ENCODE measurements around the gene NRXN3. TPM values are rescaled to one million over a fixed set of nuclear protein-coding genes. Genes with fewer than 3 reads are reported as not detected.

Gene NRXN3
- total RNA-seq, 1 donor: 0.27 TPM

DNA sequence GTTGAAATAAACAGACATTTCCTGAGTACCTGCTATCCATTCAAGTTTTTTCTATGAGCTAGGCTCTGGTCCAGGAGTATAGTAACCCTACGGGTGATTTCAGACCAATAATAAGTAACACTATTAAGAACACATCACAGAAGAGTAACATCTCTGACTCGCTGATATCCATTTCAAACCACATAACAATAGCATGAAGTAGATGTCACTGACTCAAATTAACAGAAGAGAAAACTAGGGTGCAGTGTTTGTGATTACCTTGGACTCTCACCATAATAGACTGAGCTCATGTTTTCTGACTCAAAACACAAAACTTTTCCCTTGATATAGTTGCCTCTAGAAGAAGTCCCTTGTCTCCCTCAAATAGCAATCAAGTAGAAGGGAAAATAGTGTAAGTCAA is 1618.2 kb downstream of the NRXN3 start:
- no peak for DNase-seq (ENCODE audit: low read depth in 2 of 3, low spot score in 2 of 3)

DNA sequence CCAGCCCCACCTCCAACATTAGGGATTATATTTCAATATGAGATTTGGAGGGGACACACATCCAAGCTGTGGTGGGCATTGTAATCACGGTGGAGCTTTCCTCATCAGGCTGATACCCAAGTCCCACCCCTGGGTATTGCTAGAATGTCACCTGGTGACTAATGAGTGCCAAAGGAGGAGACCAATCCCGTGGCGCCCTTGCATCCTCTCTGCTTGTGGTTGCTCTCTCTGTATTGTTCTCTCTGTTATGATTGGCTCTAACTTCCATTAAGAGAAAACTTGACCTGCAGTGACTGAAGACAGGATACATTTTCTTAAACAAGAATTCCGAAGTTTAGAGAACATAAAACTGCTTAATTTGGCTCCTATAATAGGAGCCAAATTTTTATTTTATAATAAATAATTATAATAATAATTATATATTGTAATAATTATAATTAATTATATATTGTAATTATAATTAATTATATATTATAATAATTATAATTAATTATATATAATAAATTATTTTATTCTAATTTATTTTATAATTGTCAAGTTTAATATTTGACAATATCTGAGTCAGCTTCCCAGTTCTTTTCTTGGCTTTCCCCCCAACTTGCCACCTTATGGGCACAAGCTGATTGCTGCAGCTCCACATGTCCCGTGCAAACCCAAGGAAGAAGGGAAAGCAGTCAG is 1621.0 kb downstream of the NRXN3 start:
- DNase-seq (ENCODE audit: low read depth in 2 of 3, low spot score in 2 of 3): no peak

DNA sequence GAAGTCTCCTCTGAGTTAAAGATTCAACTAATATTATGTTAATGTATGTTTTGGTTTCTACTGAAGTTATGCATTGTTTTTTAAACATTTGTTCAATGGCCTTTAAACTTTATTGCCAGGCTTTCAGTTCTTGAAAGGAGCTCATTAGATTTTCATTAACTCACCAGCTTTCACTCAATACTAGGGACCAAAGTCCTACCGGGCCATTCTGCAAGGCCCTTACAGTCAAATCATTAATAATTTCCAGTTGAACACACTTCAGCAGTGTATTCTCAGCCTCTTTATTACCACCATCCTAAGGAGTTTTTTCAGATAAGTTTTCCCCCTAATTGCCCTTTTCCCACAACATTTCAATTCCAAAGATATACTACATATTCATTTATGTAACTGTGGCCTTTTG is 1631.9 kb downstream of the NRXN3 start:
- no peak for DNase-seq (ENCODE audit: low read depth in 2 of 3, low spot score in 2 of 3)

DNA sequence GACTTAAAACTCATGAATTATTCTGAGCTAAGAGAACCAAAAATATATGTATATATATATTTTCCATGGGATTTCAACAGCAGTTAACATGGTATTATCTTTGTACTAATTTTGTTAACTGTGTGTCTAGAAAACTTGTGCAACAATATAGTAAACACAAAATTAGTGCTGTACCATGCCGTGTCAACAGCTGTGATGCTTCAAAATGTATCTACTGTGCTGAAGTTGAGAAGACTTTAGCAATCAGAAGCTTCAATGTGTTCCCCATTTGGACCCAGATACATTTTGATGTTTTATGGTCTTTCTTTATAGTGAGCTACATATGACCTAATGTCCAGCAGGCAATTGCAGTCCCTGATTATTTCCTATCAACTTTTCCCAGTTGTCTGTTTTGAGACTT is 1635.5 kb downstream of the NRXN3 start:
- DNase-seq (ENCODE audit: low read depth in 2 of 3, low spot score in 2 of 3): no peak

DNA sequence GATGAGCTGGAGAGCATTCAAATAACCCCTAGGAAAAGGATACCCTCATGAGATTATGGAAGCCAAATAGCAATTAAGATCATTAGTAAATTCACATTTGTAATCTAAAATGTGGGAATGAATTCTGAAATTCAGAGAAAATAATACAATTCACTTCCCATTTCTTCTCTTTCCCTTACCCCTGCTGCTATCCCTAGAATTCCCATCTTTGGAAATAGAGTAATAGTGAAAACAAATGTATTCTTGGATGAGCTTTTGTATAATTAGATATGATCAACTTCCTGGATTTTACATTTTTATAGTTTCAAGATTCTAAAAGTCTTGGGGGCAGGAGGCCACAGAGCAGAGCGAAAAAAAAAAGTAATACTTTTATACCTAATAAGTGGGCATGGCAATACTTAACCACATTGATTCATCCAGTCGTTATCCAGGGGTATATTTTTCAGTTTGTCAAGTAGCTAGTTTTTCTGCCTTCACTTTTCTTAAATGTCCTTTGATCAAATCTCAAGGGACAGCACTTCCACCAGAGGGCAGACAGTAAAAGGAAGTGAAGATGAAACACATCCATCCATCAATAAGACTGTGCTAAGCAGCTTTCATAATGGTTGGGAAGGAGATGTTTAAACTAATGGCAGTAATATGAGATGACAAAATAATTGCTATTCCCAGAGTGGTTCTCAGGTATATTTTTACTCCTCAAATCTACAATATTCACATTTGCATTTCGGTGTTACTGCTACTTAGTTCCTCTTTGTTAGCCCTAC is 1639.9 kb downstream of the NRXN3 start:
- peak in 1 of 3 donors; percentile 7 for DNase-seq (ENCODE audit: low read depth in 2 of 3, low spot score in 2 of 3)

DNA sequence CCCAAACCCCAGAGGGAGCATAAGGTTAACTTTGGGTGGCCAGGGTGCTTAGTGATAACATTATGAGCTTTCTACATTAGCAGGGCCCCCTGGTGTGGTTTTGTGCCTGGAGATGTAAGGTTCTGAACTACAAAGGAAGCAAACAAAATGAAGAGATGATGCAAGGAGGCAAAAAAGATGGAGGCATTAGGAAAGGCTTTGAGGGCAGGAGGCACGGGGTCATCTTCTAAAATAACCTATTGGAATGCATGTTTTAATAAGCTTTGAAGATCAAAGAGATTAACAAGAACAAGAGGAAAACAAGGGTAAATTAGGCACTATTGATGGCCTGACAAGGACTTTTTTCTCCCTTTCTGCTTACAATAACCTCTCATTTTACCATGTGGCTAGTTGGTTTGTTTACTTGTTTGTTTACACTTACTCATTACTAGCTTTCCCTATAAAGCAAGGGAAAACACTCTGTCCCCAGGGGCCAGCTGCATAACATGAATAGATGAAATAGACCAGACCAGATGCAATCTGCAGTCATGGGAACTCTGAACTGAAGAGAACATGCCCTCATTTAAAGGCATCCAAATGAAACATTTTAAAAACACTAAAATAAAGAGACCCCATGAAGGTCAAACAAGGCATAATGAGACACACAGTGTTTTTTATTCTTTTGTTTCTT is 1650.8 kb downstream of the NRXN3 start:
- no peak for DNase-seq (ENCODE audit: low read depth in 2 of 3, low spot score in 2 of 3)

DNA sequence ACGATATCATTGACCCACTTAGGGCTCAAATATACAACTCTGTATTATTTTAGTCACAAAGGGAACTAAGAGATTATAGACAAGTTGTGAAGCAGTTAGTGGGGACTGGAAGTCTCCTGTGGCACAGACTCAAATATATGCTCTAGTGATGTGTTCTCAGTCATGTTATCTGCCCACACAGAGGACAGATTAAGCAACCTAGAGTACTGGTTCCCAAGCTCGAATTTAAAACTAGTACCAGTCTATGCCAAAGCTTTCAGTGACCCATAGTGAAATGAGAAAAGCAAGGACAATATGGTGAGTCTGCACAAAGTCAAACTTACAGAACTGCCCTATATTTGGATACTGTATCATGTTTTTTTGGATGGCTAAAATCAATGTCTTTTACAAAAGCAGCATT is 1651.9 kb downstream of the NRXN3 start:
- no peak for DNase-seq (ENCODE audit: low read depth in 2 of 3, low spot score in 2 of 3)

DNA sequence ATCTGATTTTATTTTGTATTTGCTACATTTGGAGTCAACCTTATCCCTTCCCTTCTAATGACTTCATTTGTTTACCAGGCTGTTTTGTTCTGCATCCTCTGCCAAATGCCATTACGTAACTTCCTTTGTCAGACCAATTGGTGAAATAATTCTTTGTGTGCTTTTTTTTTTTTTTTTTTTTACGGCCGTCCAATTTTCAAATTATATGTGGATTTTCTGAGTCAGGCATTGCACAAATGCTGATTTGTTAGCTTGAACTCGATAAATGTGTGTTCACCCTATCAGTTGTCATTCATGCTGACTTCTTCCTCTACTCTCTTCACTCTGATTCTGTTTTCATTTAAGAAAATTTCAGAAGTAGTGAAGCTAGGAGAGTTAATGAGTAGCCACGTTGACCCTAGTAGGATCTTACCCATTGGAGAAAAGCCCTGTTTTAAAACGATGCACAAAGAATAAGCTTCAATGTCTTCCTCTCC is 1654.9 kb downstream of the NRXN3 start:
- no peak for DNase-seq (ENCODE audit: low read depth in 2 of 3, low spot score in 2 of 3)

DNA sequence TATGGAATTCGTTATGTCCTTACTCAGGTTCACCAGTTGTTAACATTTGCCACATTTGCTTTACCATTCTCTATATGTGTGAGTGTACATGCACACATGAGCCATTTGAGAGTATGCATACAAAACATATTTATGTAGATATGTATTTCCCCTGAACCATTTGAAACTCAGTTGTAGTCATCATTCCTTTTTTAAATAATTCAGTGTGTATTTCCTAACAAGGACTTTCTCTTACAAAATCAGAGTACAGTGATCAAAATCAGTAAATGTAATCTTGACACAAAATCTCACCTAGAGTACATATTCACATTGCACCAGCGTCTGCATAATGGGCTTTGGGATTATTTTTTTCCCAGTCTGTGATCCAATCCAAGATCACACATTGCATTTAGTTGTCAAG is 1656.2 kb downstream of the NRXN3 start:
- DNase-seq (ENCODE audit: low read depth in 2 of 3, low spot score in 2 of 3): no peak

DNA sequence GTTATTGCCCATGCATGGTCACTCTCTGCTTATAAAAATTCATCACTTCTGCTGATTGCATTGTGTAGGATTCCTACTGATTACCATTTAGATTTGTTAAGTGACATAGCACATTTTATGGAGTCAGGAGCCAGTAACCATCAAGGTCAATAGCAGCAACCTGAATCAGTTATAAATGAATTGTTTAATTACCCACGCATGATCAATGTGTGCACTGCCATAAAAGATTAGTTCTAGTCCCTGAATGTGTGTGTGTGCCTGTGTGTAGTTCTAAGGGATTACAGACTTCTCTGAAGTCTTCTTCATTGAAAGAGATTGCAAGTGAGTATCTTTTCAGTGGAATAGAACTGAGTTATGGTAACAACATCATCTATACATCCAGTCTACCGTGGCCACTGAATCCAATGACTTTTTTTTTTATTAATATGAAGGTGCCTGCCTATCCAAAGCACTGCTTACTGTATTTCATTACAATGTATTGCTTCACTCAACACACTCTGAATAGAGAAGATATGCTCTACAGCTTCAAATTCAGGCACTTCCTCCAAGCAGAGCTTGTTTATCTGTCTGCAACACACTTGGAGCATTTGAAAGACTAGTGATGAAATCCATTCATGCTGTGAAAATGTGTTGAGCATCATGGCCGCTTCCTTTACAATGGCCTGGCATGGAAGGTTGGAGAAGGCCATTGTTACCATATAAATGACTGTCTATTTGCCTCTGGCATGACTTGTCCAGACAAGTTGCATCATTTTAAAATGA is 1659.4 kb downstream of the NRXN3 start:
- no peak for DNase-seq (ENCODE audit: low read depth in 2 of 3, low spot score in 2 of 3)

DNA sequence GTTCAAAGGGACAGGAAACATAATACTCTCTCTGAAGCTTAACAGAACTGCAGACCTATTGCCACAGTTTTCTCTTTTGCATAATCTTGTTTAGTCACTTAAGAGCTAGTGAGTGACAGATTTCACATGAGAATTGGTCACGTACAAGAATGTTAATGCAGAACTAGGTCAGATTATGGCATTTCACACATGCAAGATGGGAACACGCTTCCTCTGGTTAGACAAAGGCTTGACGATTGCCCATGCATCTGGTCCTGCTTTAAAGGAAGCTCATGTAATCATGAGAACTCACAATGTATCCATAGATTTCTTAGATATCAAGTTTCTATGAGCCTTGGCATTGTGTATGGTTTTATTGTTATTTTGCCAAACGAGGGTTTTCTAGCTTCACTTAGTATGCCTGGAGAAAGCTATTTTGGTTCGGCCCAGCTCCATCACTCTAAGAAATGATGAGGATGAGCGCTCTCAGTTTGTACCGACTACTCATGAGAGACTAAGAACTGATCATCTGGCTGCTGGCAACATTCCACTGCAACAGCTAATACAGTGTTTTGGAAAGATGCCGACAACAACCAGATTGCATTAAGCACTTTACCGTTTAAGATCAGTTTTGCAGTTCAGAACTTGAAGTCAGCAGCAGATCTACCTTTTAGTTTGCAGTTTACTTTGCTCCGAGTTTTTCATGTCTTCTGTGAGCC is 1661.2 kb downstream of the NRXN3 start:
- DNase-seq (ENCODE audit: low read depth in 2 of 3, low spot score in 2 of 3): no peak

DNA sequence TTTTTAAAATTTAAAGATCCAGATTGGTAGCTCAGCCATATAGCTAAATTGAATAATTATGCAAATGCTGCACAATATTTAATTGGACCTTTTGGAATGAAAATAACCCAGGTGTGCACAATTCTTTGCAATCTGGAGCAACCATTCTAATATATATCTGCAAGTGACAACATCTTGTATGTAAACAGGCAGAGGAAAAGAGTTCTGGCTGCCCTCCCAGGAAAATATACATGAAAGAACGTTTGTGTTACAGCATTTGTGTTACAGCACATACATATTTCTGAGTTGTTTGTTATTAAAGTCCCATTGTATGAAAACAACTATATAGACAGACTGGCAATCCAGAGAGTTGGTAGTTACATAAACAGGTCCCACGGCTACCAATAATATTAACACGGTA is 1663.6 kb downstream of the NRXN3 start:
- no peak for DNase-seq (ENCODE audit: low read depth in 2 of 3, low spot score in 2 of 3)

DNA sequence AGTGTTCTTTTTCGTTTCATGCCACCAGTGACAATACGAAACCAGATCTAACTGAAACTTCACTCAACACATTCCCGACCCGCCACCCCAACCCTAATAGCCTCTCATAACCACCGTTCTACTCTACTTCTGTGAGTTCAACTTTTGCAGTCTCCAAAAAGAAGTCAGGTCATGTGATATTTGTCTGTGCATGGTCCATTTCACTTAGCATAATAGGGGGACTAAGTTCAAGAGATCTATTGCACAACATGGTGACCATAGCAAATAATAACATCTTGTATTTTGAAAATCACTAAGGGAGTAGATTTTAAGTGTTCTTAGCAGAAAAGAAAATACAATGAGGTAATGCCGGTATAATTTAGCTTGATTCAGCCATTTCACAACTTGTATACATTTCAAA is 1664.7 kb downstream of the NRXN3 start:
- DNase-seq (ENCODE audit: low read depth in 2 of 3, low spot score in 2 of 3): no peak

DNA sequence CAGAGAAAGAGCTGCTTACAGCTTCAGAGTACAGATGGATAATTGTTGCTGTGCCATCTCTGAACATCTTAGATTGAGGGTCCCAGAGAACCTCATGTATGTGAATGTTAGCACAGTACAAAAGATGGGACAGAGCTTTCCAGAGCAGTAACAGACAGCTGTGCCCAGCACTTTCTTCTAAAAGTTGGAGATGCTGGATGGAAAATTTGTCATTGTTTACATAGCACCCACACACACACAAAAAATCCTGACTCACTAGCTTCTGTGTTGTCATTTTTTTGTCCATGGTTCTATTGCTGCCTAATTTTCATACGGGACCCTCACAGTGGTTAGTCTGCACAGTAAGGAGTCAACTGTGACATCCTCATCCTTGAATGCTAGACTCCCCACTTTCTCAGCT is 1666.4 kb downstream of the NRXN3 start:
- no peak for DNase-seq (ENCODE audit: low read depth in 2 of 3, low spot score in 2 of 3)

DNA sequence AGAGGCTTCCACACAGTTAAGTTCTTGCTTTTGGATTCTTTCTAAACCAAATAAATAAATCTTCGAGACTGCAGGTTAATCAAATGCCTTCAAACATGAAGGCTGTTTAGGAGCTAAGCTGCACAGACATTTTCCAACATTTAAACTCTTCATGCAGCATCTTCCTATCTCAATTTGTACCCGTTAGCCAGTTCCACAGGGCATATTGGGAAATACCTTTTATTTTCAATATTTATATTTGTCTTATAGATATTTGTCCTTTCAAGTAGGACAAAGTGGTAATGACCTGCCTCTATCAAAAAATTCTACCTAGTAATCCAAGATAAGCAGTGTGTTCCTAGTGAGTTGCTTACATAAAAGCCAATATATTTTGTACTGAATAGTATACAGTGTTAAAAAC is 1667.5 kb downstream of the NRXN3 start:
- DNase-seq (ENCODE audit: low read depth in 2 of 3, low spot score in 2 of 3): no peak

DNA sequence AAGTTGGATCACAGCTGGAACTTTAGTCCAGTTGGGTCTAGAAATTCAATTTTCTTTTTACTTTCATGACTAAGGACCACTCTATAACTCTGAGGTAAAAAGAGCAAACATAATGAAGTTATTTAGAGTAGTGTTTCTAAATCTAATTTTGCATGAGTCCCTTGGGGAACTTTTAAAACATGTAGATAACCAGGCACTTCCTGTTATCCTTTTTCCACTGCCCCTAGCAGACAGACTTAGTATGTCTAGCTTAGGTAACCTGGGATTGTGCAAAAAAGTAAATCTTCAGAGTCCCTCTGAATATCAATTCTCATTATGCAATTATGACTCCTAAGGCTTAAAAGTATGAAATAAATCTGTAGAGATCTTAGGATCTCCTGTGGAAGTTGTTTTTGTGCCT is 1669.9 kb downstream of the NRXN3 start:
- no peak for DNase-seq (ENCODE audit: low read depth in 2 of 3, low spot score in 2 of 3)

DNA sequence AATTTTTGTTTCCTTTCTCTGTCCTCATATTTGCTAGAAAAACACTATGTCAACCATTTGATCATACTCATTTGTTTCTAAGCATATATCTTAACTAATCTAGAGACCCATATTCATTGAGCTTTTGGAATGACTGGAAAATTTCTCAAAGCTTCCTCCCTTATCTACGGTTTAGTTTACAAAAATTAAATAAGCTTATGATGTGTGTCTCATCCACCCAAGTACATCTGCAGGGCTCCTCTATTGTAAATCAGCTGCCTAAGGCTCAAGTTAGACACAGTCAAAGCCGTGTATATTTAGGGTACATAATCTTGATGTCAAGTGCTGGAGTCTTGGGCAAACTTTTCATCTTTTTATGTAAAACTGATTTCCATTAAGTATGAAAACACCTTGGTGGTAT is 1670.7 kb downstream of the NRXN3 start:
- DNase-seq (ENCODE audit: low read depth in 2 of 3, low spot score in 2 of 3): no peak

DNA sequence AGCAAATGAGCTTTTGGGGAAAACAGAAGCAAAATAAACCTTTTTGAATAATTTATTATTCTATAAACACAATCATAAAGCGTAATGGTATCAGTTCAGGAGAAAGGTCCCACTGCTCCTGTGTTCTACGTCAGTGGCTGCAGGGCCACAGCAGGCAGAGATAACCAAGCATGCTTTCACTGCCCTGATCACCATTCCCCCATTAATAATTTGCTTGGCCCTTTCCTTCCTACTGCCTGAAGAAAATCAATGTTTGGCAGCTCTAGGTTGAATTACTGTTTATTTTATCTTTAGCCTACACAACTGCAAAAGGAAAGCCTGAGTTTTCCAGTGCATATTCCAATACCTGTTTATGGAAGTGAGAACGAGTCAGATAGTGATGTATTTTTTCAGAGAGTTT is 1671.3 kb downstream of the NRXN3 start:
- no peak for DNase-seq (ENCODE audit: low read depth in 2 of 3, low spot score in 2 of 3)

DNA sequence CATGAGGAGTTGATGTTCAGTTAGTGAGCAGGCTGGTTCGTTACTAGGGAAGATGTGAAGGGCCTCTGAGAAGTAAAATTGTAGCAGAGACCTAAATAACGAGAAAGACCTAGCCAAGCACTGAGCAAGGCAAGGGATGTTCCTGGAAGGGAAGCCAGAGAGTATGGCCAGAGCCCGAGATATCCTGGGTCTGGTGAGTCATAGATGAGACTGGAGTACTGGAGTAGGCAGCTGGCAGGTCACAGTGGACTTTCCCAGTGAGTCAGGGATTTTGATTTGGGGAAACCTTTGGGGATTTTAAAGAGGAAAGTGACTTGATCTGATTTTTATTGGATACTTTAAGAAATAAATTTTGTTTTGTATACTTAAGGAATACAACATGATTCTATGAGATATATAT is 1672.1 kb downstream of the NRXN3 start:
- no peak for DNase-seq (ENCODE audit: low read depth in 2 of 3, low spot score in 2 of 3)

DNA sequence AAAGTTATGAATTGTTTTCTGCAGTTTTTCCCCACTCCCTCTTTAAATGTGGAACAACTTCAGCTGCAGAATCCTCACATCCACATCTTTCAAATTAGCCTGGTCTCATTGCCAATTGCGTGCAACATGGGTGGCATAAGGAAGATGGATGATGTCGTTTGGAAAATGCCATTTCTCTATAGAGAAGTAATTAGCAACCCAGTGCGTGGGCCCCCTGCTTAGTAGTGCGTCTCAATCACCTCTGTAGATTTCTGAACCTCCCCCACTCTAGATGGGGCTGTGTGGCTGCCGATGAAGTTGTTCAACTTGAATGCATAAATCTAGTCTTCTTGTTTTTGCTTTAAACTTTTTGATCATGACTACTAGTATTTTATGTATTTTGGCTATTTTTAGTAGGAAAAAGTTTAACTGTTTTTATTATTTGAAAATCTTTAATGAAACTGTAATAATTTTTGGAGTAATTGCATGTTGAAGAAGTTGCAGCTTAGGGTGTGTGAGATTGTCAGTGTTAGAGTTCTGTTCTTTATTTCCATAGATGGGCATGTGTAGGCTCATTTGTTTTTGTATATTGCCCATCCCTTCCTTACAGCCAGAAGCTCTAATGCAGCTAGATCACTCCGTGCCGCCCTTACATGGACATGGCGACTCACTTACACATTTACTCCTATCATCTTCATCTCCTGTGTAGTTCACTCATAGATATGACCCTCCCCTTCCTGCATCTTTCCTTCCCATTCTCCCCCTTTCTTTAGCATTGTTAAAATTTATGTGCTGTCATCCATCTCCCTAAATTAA is 1683.0 kb downstream of the NRXN3 start:
- no peak for DNase-seq (ENCODE audit: low read depth in 2 of 3, low spot score in 2 of 3)
